ENCODE results near the gene SIGLEC9.

SIGLEC9 gene

DNA sequence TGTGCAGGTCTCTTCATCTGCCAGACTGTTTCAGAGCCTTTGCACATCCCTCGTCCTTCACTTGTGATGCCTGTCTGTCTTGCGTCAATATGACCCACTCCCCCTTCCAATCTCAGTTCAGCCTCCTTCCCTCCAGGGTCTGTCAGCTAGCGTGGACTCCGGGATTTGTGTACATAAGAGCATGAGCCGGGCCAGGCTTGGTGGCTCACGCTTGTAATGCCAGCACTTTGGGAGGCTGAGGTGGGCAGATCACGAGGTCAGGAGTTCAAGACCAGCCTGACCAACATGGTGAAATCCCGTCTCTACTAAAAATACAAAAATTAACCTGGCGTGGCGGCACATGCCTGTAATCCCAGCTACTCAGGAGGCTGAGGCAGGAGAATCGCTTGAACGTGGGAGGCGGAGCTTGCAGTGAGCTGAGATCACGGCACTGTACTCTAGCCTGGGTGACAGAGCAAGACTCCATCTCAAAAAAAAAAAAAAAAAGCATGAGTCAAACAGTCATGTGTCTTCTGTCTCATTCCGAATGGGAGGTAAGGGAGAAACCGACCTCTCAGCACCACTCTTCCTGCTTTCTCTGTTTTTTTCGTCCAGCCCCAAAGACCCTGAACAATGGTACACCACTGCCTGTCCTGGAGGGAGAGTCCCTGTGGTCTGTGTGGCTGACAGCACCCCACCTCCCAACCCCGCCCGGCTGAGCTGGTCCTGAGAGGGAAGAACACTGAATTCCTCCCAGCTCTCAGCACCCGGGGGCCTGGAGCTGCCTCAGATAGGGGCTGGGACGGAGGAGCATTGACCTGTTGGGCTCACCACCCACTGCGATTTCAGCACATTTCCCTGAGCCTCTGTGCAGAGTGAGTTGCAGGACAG lies 2.4 kb upstream of the SIGLEC9 start:
- no peaks in the 10 kb centered on the region for H3K36me3 ChIP-seq (ENCODE audit: control insufficient read depth, insufficient read depth, low read length)
- no peak overlapping the region for H3K4me3 ChIP-seq (ENCODE audit: low read length)
- DNase-seq (ENCODE audit: low read depth, low spot score), result no peak
- WGBS (ENCODE audit: insufficient coverage, insufficient read length), result no CpG with 5 or more reads among the region's 22 CpGs
- no peak overlapping the region for H3K27ac ChIP-seq (ENCODE audit: low read length)
- H3K4me1 ChIP-seq (ENCODE audit: control insufficient read depth, insufficient read depth, low read length), result no peaks in the 10 kb centered on the region
- no peaks in the 10 kb centered on the region for H3K27me3 ChIP-seq (ENCODE audit: control insufficient read depth, insufficient read depth, low read length)
- H3K9me3 ChIP-seq (ENCODE audit: control insufficient read depth, insufficient read depth, low read length), result no peaks in the 10 kb centered on the region

DNA sequence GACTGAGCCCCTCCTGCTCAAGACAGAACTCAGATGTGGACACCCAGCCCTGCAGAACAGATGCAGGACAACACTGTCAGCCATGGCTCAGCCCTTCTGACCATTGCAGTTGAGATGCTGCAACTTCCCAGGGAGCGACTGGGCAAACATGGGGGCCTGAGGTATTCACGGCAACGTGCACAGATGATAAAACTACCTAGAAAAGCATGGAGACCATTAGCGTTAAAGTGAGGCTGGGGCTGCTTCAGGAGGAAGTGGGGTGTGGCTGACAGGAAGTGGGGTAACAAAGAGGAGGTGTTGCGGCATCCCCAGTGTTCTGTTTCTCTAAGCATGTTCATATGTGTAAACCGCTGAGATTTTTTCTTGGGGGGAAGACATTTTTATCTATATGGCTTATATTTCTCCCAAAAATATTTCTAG lies 1.3 kb upstream of the SIGLEC9 start:
- H3K4me1 ChIP-seq (ENCODE audit: control insufficient read depth, insufficient read depth, low read length), result no peaks in the 10 kb centered on the region
- no peaks in the 10 kb centered on the region for H3K27me3 ChIP-seq (ENCODE audit: control insufficient read depth, insufficient read depth, low read length)
- no peak overlapping the region for H3K4me3 ChIP-seq (ENCODE audit: low read length)
- no peaks in the 10 kb centered on the region for H3K9me3 ChIP-seq (ENCODE audit: control insufficient read depth, insufficient read depth, low read length)
- DNase-seq (ENCODE audit: low read depth, low spot score), result no peak
- WGBS (ENCODE audit: insufficient coverage, insufficient read length), result no CpG with 5 or more reads among the region's 6 CpGs
- no peak overlapping the region for H3K27ac ChIP-seq (ENCODE audit: low read length)
- no peaks in the 10 kb centered on the region for H3K36me3 ChIP-seq (ENCODE audit: control insufficient read depth, insufficient read depth, low read length)

DNA sequence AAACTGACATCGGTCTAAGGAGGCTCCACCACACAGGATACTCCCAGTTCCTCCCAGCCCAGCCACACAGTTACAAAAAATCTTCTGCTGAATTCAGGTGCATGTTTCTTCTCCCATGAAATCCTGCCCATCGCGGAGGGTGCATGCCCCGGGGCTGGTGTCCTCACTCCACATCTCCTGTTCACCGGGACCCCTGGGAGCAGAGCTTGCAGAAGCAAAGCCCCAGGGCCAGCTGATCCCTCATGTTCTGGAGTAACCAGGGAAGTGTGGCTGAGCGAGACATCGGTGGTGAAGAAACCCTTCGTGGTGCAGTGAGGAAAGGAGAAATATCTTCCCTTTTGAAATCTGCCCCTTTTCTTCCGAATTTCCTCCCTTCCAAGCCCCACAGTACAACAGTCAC lies 904 bp upstream of the SIGLEC9 start:
- WGBS (ENCODE audit: insufficient coverage, insufficient read length), result no CpG with 5 or more reads among the region's 9 CpGs
- Histone ChIP-seq H3K4me1 (ENCODE audit: control insufficient read depth, insufficient read depth, low read length) (no peaks in the 10 kb centered on the region), H3K36me3 (ENCODE audit: control insufficient read depth, insufficient read depth, low read length) (no peaks in the 10 kb centered on the region), H3K4me3 (ENCODE audit: low read length) (no peak overlapping the region), H3K27me3 (ENCODE audit: control insufficient read depth, insufficient read depth, low read length) (no peaks in the 10 kb centered on the region), H3K27ac (ENCODE audit: low read length) (no peak overlapping the region), H3K9me3 (ENCODE audit: control insufficient read depth, insufficient read depth, low read length) (no peaks in the 10 kb centered on the region)
- DNase-seq (ENCODE audit: low read depth, low spot score), result no peak

- no peaks in the 10 kb centered on the region for H3K9me3 ChIP-seq (ENCODE audit: control insufficient read depth, insufficient read depth, low read length)
- no peak overlapping the region for H3K27ac ChIP-seq (ENCODE audit: low read length)
- H3K36me3 ChIP-seq (ENCODE audit: control insufficient read depth, insufficient read depth, low read length), result no peaks in the 10 kb centered on the region
- no peak overlapping the region for H3K4me3 ChIP-seq (ENCODE audit: low read length)
- H3K4me1 ChIP-seq (ENCODE audit: control insufficient read depth, insufficient read depth, low read length), result no peaks in the 10 kb centered on the region
- no peak for DNase-seq (ENCODE audit: low read depth, low spot score)
- H3K27me3 ChIP-seq (ENCODE audit: control insufficient read depth, insufficient read depth, low read length), result no peaks in the 10 kb centered on the region
- no CpG with 5 or more reads among the region's 9 CpGs for WGBS (ENCODE audit: insufficient coverage, insufficient read length)
Measured at GRCh38 chr19:51124216-51124615, 490 bp upstream of the SIGLEC9 start.

- no CpG with 5 or more reads among the region's 16 CpGs for WGBS (ENCODE audit: insufficient coverage, insufficient read length)
- Histone ChIP-seq H3K4me1 (ENCODE audit: control insufficient read depth, insufficient read depth, low read length) (no peaks in the 10 kb centered on the region), H3K9me3 (ENCODE audit: control insufficient read depth, insufficient read depth, low read length) (no peaks in the 10 kb centered on the region), H3K27me3 (ENCODE audit: control insufficient read depth, insufficient read depth, low read length) (no peaks in the 10 kb centered on the region), H3K27ac (ENCODE audit: low read length) (no peak overlapping the region), H3K36me3 (ENCODE audit: control insufficient read depth, insufficient read depth, low read length) (no peaks in the 10 kb centered on the region), H3K4me3 (ENCODE audit: low read length) (no peak overlapping the region)
- DNase-seq (ENCODE audit: low read depth, low spot score), result no peak
Measured at GRCh38 chr19:51125421-51126075, 842 bp downstream of the SIGLEC9 start.

DNA sequence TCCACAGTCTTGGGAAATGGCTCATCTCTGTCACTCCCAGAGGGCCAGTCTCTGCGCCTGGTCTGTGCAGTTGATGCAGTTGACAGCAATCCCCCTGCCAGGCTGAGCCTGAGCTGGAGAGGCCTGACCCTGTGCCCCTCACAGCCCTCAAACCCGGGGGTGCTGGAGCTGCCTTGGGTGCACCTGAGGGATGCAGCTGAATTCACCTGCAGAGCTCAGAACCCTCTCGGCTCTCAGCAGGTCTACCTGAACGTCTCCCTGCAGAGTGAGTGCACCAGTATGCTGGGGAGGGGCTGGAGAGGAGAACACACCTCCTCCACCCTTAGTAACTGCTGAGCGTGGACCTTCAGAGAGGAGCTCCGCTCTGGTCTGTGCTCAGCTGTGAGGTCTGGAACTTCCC lies 2.3 kb downstream of the SIGLEC9 start:
- H3K4me3 ChIP-seq (ENCODE audit: low read length), result no peak overlapping the region
- WGBS (ENCODE audit: insufficient coverage, insufficient read length), result no CpG with 5 or more reads among the region's 6 CpGs
- H3K4me1 ChIP-seq (ENCODE audit: control insufficient read depth, insufficient read depth, low read length), result no peaks in the 10 kb centered on the region
- no peak for DNase-seq (ENCODE audit: low read depth, low spot score)
- H3K36me3 ChIP-seq (ENCODE audit: control insufficient read depth, insufficient read depth, low read length), result no peaks in the 10 kb centered on the region
- no peak overlapping the region for H3K27ac ChIP-seq (ENCODE audit: low read length)
- H3K27me3 ChIP-seq (ENCODE audit: control insufficient read depth, insufficient read depth, low read length), result no peaks in the 10 kb centered on the region
- no peaks in the 10 kb centered on the region for H3K9me3 ChIP-seq (ENCODE audit: control insufficient read depth, insufficient read depth, low read length)

GRCh38 chr19:51127755-51128154 lies 3.0 kb downstream of the SIGLEC9 start:
- Histone ChIP-seq H3K4me1 (ENCODE audit: control insufficient read depth, insufficient read depth, low read length) (no peaks in the 10 kb centered on the region), H3K27ac (ENCODE audit: low read length) (no peak overlapping the region), H3K4me3 (ENCODE audit: low read length) (no peak overlapping the region), H3K36me3 (ENCODE audit: control insufficient read depth, insufficient read depth, low read length) (no peaks in the 10 kb centered on the region), H3K9me3 (ENCODE audit: control insufficient read depth, insufficient read depth, low read length) (no peaks in the 10 kb centered on the region), H3K27me3 (ENCODE audit: control insufficient read depth, insufficient read depth, low read length) (no peaks in the 10 kb centered on the region)
- no CpG with 5 or more reads among the region's 4 CpGs for WGBS (ENCODE audit: insufficient coverage, insufficient read length)
- no peak for DNase-seq (ENCODE audit: low read depth, low spot score)

DNA sequence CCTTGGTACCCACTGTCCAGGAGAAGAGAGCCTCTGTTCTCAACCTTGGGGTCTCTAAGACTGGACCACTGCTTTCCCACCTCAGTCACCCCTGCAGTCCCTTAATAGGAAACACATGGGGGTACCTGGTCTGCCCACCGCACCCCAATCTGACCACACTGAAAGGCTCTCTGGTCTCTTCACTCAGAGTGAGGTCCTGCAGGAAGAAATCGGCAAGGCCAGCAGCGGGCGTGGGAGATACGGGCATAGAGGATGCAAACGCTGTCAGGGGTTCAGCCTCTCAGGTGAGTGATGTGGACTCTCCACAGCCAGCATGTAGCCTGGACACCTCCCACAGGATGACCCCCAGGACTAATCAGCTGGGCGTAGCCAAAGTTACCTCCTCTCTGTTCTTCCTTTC lies 3.5 kb downstream of the SIGLEC9 start:
- no peak overlapping the region for H3K27ac ChIP-seq (ENCODE audit: low read length)
- WGBS (ENCODE audit: insufficient coverage, insufficient read length), result no CpG with 5 or more reads among the region's 7 CpGs
- H3K36me3 ChIP-seq (ENCODE audit: control insufficient read depth, insufficient read depth, low read length), result no peaks in the 10 kb centered on the region

GRCh38 chr19:51129716-51130115 lies 5.0 kb downstream of the SIGLEC9 start:
- Histone ChIP-seq H3K9me3 (ENCODE audit: control insufficient read depth, insufficient read depth, low read length) (no peaks in the 10 kb centered on the region), H3K4me3 (ENCODE audit: low read length) (no peak overlapping the region), H3K27ac (ENCODE audit: low read length) (no peak overlapping the region), H3K36me3 (ENCODE audit: control insufficient read depth, insufficient read depth, low read length) (no peaks in the 10 kb centered on the region), H3K27me3 (ENCODE audit: control insufficient read depth, insufficient read depth, low read length) (no peaks in the 10 kb centered on the region), H3K4me1 (ENCODE audit: control insufficient read depth, insufficient read depth, low read length) (no peaks in the 10 kb centered on the region)
- no peak for DNase-seq (ENCODE audit: low read depth, low spot score)
- WGBS (ENCODE audit: insufficient coverage, insufficient read length), result no CpG with 5 or more reads among the region's 8 CpGs

More for the DNA sequence above, 3.5 kb downstream of the SIGLEC9 start:
- Histone ChIP-seq H3K4me1 (ENCODE audit: control insufficient read depth, insufficient read depth, low read length) (no peaks in the 10 kb centered on the region), H3K4me3 (ENCODE audit: low read length) (no peak overlapping the region), H3K27me3 (ENCODE audit: control insufficient read depth, insufficient read depth, low read length) (no peaks in the 10 kb centered on the region), H3K9me3 (ENCODE audit: control insufficient read depth, insufficient read depth, low read length) (no peaks in the 10 kb centered on the region)
- DNase-seq (ENCODE audit: low read depth, low spot score), result no peak

DNA sequence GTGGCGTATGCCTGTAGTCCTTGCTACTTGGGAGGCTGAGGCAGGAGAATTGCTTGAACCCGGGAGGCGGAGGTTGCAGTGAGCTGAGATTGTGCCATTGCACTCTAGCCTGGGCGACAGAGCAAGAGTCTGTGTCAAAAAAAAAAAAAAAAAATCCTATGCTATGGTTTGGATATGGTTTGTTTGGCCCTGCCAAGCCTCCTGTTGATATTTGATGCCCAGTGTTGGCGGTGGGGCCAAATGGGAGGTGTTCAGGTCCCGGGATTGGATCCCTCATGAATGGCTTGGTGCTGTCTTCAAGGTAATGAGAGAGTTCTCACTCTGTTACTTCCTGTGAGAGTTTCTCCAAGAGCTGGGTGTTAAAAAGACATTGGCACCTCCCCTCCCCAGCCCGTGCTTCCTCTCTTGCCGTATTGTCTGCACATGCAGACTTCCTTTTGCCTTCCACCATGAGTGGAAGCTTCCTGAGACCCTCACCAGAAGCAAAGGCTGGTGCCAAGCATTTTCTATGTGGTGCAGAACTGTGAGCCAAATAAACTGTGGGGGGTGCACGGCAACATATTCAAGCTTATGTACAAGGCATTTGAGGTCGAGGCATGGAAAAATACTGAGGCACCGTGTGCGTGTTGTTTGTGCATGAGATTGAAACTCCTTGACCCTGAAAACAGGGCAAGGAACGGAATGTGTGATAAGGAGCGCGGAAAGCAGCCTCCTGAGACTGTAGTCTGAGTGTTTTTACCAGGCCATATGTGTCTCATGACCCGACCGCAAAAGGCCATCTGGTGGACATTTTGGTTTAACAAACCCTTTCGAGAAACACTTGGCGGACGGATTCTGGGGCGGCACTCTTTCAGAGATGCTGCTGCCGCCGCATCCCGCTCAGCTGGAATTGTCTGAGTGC lies 7.3 kb downstream of the SIGLEC9 start:
- Histone ChIP-seq H3K4me3 (ENCODE audit: low read length) (no peak overlapping the region), H3K9me3 (ENCODE audit: control insufficient read depth, insufficient read depth, low read length) (no peaks in the 10 kb centered on the region), H3K4me1 (ENCODE audit: control insufficient read depth, insufficient read depth, low read length) (no peaks in the 10 kb centered on the region), H3K27me3 (ENCODE audit: control insufficient read depth, insufficient read depth, low read length) (no peaks in the 10 kb centered on the region; the same call in 1 of the 2 replicates), H3K27ac (ENCODE audit: low read length) (no peak overlapping the region), H3K36me3 (ENCODE audit: control insufficient read depth, insufficient read depth, low read length) (no peaks in the 10 kb centered on the region)
- no peak for DNase-seq (ENCODE audit: low read depth, low spot score)
- WGBS (ENCODE audit: insufficient coverage, insufficient read length), result no CpG with 5 or more reads among the region's 24 CpGs

Data from iPS DF 6.9 (cell line).